ENCODE data around the gene KDM5C.

The KDM5C gene

GRCh38 chrX:53233536-53233935 lies 8.5 kb upstream of the KDM5C start:
- no peak for DNase-seq (ENCODE audit: low read depth)
- TF ChIP-seq, protein P1, sequence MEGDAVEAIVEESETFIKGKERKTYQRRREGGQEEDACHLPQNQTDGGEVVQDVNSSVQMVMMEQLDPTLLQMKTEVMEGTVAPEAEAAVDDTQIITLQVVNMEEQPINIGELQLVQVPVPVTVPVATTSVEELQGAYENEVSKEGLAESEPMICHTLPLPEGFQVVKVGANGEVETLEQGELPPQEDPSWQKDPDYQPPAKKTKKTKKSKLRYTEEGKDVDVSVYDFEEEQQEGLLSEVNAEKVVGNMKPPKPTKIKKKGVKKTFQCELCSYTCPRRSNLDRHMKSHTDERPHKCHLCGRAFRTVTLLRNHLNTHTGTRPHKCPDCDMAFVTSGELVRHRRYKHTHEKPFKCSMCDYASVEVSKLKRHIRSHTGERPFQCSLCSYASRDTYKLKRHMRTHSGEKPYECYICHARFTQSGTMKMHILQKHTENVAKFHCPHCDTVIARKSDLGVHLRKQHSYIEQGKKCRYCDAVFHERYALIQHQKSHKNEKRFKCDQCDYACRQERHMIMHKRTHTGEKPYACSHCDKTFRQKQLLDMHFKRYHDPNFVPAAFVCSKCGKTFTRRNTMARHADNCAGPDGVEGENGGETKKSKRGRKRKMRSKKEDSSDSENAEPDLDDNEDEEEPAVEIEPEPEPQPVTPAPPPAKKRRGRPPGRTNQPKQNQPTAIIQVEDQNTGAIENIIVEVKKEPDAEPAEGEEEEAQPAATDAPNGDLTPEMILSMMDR (IDR thresholded peaks at IDR 0.05; ENCODE audit: low read depth, low read length, missing control alignments) = no peak
- no peak overlapping the region for H3K4me3 ChIP-seq (ENCODE audit: low read depth, low read length)
- in situ Hi-C loops (cut with HindIII; ENCODE audit: low sequenced_read_pairs) = no loop called here

GRCh38 chrX:53230116-53230515 lies 5.1 kb upstream of the KDM5C start:
- in situ Hi-C loops (cut with HindIII; ENCODE audit: low sequenced_read_pairs) = no loop called here
- no peak for DNase-seq (ENCODE audit: low read depth)
- TF ChIP-seq, protein P1 (IDR thresholded peaks at IDR 0.05; ENCODE audit: low read depth, low read length, missing control alignments) = no peak
- no peak overlapping the region for H3K4me3 ChIP-seq (ENCODE audit: low read depth, low read length)

- TF ChIP-seq, protein P1 (IDR thresholded peaks at IDR 0.05; ENCODE audit: low read depth, low read length, missing control alignments) = no peak
- H3K4me3 ChIP-seq (ENCODE audit: low read depth, low read length) = no peak overlapping the region
- DNase-seq (ENCODE audit: low read depth) = no peak
- in situ Hi-C loops (cut with HindIII; ENCODE audit: low sequenced_read_pairs) = no loop called here
Measured at GRCh38 chrX:53227224-53227765, 2.3 kb upstream of the KDM5C start.

GRCh38 chrX:53223955-53224859 lies 800 bp downstream of the KDM5C start:
- DNase-seq (ENCODE audit: low read depth) = peak; percentile 48
- peak overlapping the region; percentile 96 for H3K4me3 ChIP-seq (ENCODE audit: low read depth, low read length)
- TF ChIP-seq, protein P1 (IDR thresholded peaks at IDR 0.05; ENCODE audit: low read depth, low read length, missing control alignments) = no peak
- in situ Hi-C loops (cut with HindIII; ENCODE audit: low sequenced_read_pairs) = no loop called here

- peak overlapping the region; percentile 96 for H3K4me3 ChIP-seq (ENCODE audit: low read depth, low read length)
- TF ChIP-seq, protein P1 (IDR thresholded peaks at IDR 0.05; ENCODE audit: low read depth, low read length, missing control alignments) = no peak
- in situ Hi-C loops (cut with HindIII; ENCODE audit: low sequenced_read_pairs) = no loop called here
- DNase-seq (ENCODE audit: low read depth) = no peak
Measured at GRCh38 chrX:53223068-53223693, 1.8 kb downstream of the KDM5C start.

DNA sequence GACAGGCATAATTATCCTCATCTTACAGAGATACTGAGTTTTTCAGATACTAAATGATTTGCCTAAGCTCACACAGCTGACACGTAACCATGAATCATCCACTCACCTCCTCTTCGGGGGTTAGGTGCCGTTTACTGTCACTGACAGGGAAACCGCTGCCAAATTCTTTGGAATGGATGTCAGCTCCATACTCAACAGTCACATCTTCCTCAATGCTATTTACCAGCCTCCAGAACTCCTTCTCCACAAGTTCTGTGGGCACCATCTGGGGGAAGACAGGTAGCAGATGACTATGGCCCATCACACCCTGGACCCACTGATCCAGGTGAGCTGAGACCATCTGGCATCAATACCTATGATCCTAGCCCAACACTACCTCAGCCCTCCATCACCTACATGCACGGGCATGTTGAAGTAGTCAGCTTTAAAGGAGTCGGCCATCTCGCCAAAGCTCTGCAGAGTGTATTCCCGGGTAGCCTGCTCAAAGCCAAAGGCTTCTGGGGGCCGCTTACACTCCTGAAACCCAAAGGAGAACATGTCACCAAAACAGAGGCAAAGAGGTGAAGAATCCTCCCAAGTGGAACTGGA lies 13.5 kb downstream of the KDM5C start:
- no peak for DNase-seq (ENCODE audit: low read depth)
- no peak overlapping the region for H3K4me3 ChIP-seq (ENCODE audit: low read depth, low read length)
- TF ChIP-seq, protein P1 (IDR thresholded peaks at IDR 0.05; ENCODE audit: low read depth, low read length, missing control alignments) = no peak
- in situ Hi-C loops (cut with HindIII; ENCODE audit: low sequenced_read_pairs) = no loop called here

Data from astrocyte of the cerebellum (primary cell).